PC-3 (cell line): ENCODE measurements around the gene HYKK. TPM values are rescaled to one million over a fixed set of nuclear protein-coding genes. Genes with fewer than 3 reads are reported as not detected.

Source experiments
- ATAC-seq: fragments of 200-7000 bp; cut with Tn5 transposase; 2 replicates; pipeline ENCODE4 v1.9.1; 2020; ENCODE audit warnings: mild to moderate bottlenecking, moderate library complexity
- BruUV-seq: library from RNA; stranded (reverse); fragments of 400-500 nt; replicated peaks from 2 replicates; lab custom pipeline; 2021; lab: Mats Ljungman, UMichigan
- CTCF ChIA-PET: fragments of 300-600 bp; sonication (Branson Sonifier 250); formaldehyde crosslinking; loops from one replicate; lab custom pipeline; 2022; ENCODE audit warnings: antibody characterized with exemption; lab: Charles Lee
- POLR2A ChIA-PET: fragments of 300-600 bp; sonication (Branson Sonifier 250); formaldehyde crosslinking; loops from one replicate; lab custom pipeline; 2022; ENCODE audit warnings: antibody characterized with exemption; ENCODE audit not compliant: unreplicated experiment; lab: Charles Lee
- DNase-seq: peaks from one replicate; pipeline ENCODE4 v3.0.0-alpha.2; 2015
- H2AFZ ChIP-seq: fragments of 300-600 bp; sonication (generic); 2 replicates; pipeline ENCODE4 v1.6.0; 2016; ENCODE audit warnings: antibody characterized with exemption, low read length
- H3F3A ChIP-seq: fragments of 300-600 bp; sonication (generic); one replicate; pipeline ENCODE4 v1.6.0; 2017; ENCODE audit warnings: antibody characterized with exemption, low read length, control low read depth, mild to moderate bottlenecking; ENCODE audit not compliant: unreplicated experiment
- H3K27ac ChIP-seq: fragments of 300-600 bp; sonication (generic); 2 replicates; pipeline ENCODE4 v1.5.1; 2016; ENCODE audit warnings: mild to moderate bottlenecking, low read length
- H3K27me3 ChIP-seq: fragments of 300-600 bp; sonication (generic); 2 replicates; pipeline ENCODE4 v1.6.1; 2016; ENCODE audit warnings: low read length, mixed read lengths
- H3K36me3 ChIP-seq: fragments of 300-600 bp; sonication (generic); 2 replicates; pipeline ENCODE4 v1.6.1; 2016; ENCODE audit warnings: low read depth, mixed run types, low read length, mixed read lengths
- H3K4me1 ChIP-seq: fragments of 300-600 bp; sonication (generic); 2 replicates; pipeline ENCODE4 v1.5.1; 2016; ENCODE audit warnings: low read length; ENCODE audit not compliant: insufficient read depth
- H3K4me2 ChIP-seq: fragments of 300-600 bp; sonication (generic); 2 replicates; pipeline ENCODE4 v1.6.0; 2016; ENCODE audit warnings: low read length
- H3K4me3 ChIP-seq: fragments of 300-600 bp; sonication (generic); 2 replicates; pipeline ENCODE4 v1.5.1; 2016; ENCODE audit warnings: mild to moderate bottlenecking, low read length, mixed read lengths
- H3K79me2 ChIP-seq: fragments of 300-600 bp; sonication (generic); 2 replicates; pipeline ENCODE4 v1.6.1; 2017; ENCODE audit warnings: low read length, mixed read lengths
- H3K9ac ChIP-seq: fragments of 300-600 bp; sonication (generic); 2 replicates; pipeline ENCODE4 v1.6.0; 2016; ENCODE audit warnings: mild to moderate bottlenecking, low read length
- H3K9me2 ChIP-seq: fragments of 300-600 bp; sonication (generic); replicated peaks from 2 replicates; pipeline ENCODE4 v1.6.1; 2016; ENCODE audit warnings: mixed run types, low read length, mixed read lengths
- H3K9me3 ChIP-seq: fragments of 300-600 bp; sonication (generic); 2 replicates; pipeline ENCODE4 v1.6.1; 2016; ENCODE audit warnings: low read length, mixed read lengths
- H4K20me1 ChIP-seq: fragments of 300-600 bp; sonication (generic); 2 replicates; pipeline ENCODE4 v1.6.1; 2016; ENCODE audit warnings: low read length, mixed read lengths
- CTCF ChIP-seq: fragments of 300-600 bp; sonication (generic); conservative IDR thresholded peaks from 2 replicates; pipeline ENCODE4 v1.5.1; 2017; ENCODE audit warnings: antibody characterized with exemption, low read depth, mild to moderate bottlenecking, low read length
- EZH2 ChIP-seq: fragments of 300-600 bp; sonication (generic); IDR thresholded peaks from one replicate; pipeline ENCODE4 v1.6.1; 2017; ENCODE audit warnings: antibody characterized with exemption, mild to moderate bottlenecking, low read length; ENCODE audit not compliant: unreplicated experiment
- EZH2phosphoT487 ChIP-seq: fragments of 300-600 bp; sonication (generic); IDR thresholded peaks from 2 replicates; pipeline ENCODE4 v1.6.1; 2018; ENCODE audit warnings: mild to moderate bottlenecking, antibody characterized with exemption, low read length, borderline replicate concordance
- intact Hi-C: fragments of 100-400 bp; cut with micrococcal nuclease; formaldehyde crosslinking; loops from 2 replicates; pipeline ENCODE4 v1.9.0; 2023
- total RNA-seq: library from RNA; depleted of rRNA; stranded (reverse); fragments of >200 nt; gene quantifications from 2 replicates; pipeline ENCODE4 v1.2.3, GENCODE V29; 2014

Gene HYKK
- total RNA-seq, 1 experiment from 2014 or later, result 7.3 TPM

- H3K36me3 ChIP-seq, result no peaks in the 10 kb centered on the region
- BruUV-seq, result no TSS peak
- no peak for TF ChIP-seq EZH2phosphoT487
- TF ChIP-seq EZH2, result no peak
- no peak for TF ChIP-seq CTCF
These were observed 57.9 kb downstream of the HYKK start, which contains the start of gene CHRNA5 for GRCh38 chr15:78565097-78565950. CHRNA5 (plus strand) TSS chr15:78565520; CDS start chr15:78565720, 200 bp downstream.

GRCh38 chr15:78565951-78566774 lies 58.8 kb downstream of the HYKK start:
- H3K4me1 ChIP-seq, result peaks cover 4% of the 10 kb centered on the region
- CTCF ChIA-PET, result no interaction called here
- POLR2A ChIA-PET, result interaction anchor here (0.6 to 1.2 kb wide), 4 partner anchors 58 to 267 kb away, joined by 3 to 6 read pairs (median 6); partner anchors contain the start of genes HYKK and SKIC8
- H2AFZ ChIP-seq, result peak overlapping the region; percentile 89
- H3K9me2 ChIP-seq, result no peaks in the 10 kb centered on the region
- peaks cover 36% of the 10 kb centered on the region for H3K79me2 ChIP-seq
- no peaks in the 10 kb centered on the region for H3K27me3 ChIP-seq
- DNase-seq (peak; percentile 56), ATAC-seq (peak; percentile 60)
- H3K9me3 ChIP-seq, result no peaks in the 10 kb centered on the region
- 0 out of 2 replicates have a peak overlapping the region, but pooled peaks have one; percentile 4 for H3K27ac ChIP-seq
- peak; percentile 25; the same call in 1 of the 2 replicates for TF ChIP-seq CTCF
- TF ChIP-seq EZH2phosphoT487, result no peak
- peaks cover 6% of the 10 kb centered on the region for H3F3A ChIP-seq
- H3K9ac ChIP-seq, result peak overlapping the region; percentile 45
- BruUV-seq, result TSS peak; percentile 64
- intact Hi-C loops, result loop anchor here (2.0 kb wide), 1 partner anchor 19 kb away; no protein-coding TSS in a partner anchor
- no peaks in the 10 kb centered on the region for H3K36me3 ChIP-seq
- H4K20me1 ChIP-seq, result no peaks in the 10 kb centered on the region
- H3K4me3 ChIP-seq, result peak overlapping the region; percentile 77
- H3K4me2 ChIP-seq, result peak overlapping the region; percentile 84

More at GRCh38 chr15:78565097-78565950, 57.9 kb downstream of the HYKK start, which contains the start of gene CHRNA5:
- Histone ChIP-seq H3K4me1 (peaks cover 4% of the 10 kb centered on the region), H3K79me2 (peaks cover 28% of the 10 kb centered on the region), H3K9ac (peak within 1 kb of the TSS; percentile 45), H2AFZ (peak within 1 kb of the TSS; percentile 89), H3K9me3 (no peaks in the 10 kb centered on the region), H3F3A (peaks cover 6% of the 10 kb centered on the region), H3K27me3 (no peaks in the 10 kb centered on the region), H3K4me2 (peak within 1 kb of the TSS; percentile 84), H3K4me3 (peak within 1 kb of the TSS; percentile 77), H4K20me1 (no peaks in the 10 kb centered on the region), H3K9me2 (no peaks in the 10 kb centered on the region), H3K27ac (0 out of 2 replicates have a peak within 1 kb of the TSS, but pooled peaks have one; percentile 26)
- ATAC-seq (peak; percentile 81), DNase-seq (peak; percentile 88)
- intact Hi-C loops, result loop anchor here (2.0 kb wide), 1 partner anchor 19 kb away; no protein-coding TSS in a partner anchor
- POLR2A ChIA-PET, result interaction anchor here (0.5 to 1.2 kb wide), 8 partner anchors 9 to 530 kb away, joined by 3 to 24 read pairs (median 4); partner anchors contain the start of genes HYKK, PSMA4 and SKIC8
- CTCF ChIA-PET, result interaction anchor here (0.6 kb wide), 2 partner anchors 56 to 300 kb away, joined by 3 to 5 read pairs; no protein-coding TSS in a partner anchor
